22Rv1 (cell line): ENCODE results near the gene SPINK8.

Experiments used
- ZFX ChIP-seq: fragments of 450-650 bp; IDR thresholded peaks from 2 replicates; pipeline ENCODE4 v1.6.1; 2017; ENCODE audit warnings: antibody characterized with exemption, borderline replicate concordance
- TF ChIP-seq, protein P1 (sequence below): fragments of 450-650 bp; IDR thresholded peaks from 2 replicates; pipeline ENCODE4 v1.5.1; 2017; ENCODE audit warnings: mild to moderate bottlenecking

- TF ChIP-seq, protein P1, sequence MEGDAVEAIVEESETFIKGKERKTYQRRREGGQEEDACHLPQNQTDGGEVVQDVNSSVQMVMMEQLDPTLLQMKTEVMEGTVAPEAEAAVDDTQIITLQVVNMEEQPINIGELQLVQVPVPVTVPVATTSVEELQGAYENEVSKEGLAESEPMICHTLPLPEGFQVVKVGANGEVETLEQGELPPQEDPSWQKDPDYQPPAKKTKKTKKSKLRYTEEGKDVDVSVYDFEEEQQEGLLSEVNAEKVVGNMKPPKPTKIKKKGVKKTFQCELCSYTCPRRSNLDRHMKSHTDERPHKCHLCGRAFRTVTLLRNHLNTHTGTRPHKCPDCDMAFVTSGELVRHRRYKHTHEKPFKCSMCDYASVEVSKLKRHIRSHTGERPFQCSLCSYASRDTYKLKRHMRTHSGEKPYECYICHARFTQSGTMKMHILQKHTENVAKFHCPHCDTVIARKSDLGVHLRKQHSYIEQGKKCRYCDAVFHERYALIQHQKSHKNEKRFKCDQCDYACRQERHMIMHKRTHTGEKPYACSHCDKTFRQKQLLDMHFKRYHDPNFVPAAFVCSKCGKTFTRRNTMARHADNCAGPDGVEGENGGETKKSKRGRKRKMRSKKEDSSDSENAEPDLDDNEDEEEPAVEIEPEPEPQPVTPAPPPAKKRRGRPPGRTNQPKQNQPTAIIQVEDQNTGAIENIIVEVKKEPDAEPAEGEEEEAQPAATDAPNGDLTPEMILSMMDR: no peak
- no peak for TF ChIP-seq ZFX
Observed at GRCh38 chr3:48269592-48269991, 63.9 kb downstream of the SPINK8 start.
